Jurkat, Clone E6-1 (cell line): ENCODE measurements around the gene ZNF511.

ENCODE experiments used
- DNase-seq: peaks from one replicate; pipeline ENCODE4 v3.0.0-alpha.2; 2011; ENCODE audit warnings: low read depth, low spot score
- H3K4me3 ChIP-seq: 2 replicates; pipeline ENCODE4 v1.5.1; 2011; ENCODE audit warnings: mild to moderate bottlenecking, low read length, control low read depth, moderate library complexity

ZNF511 gene

GRCh38 chr10:133359554-133359971 is 50.8 kb downstream of the ZNF511 start:
- no peak for DNase-seq
- no peak overlapping the region for H3K4me3 ChIP-seq

- DNase-seq = no peak
- H3K4me3 ChIP-seq = no peak overlapping the region
These were observed 51.4 kb downstream of the ZNF511 start for GRCh38 chr10:133359972-133360610.

- H3K4me3 ChIP-seq = no peak overlapping the region
- DNase-seq = no peak
These were observed 52.5 kb downstream of the ZNF511 start for GRCh38 chr10:133361227-133361626.

- no peak overlapping the region for H3K4me3 ChIP-seq
- DNase-seq = no peak
These were observed 53.2 kb downstream of the ZNF511 start for GRCh38 chr10:133361773-133362441.
